Esophagus (tissue), 2 donors: ENCODE measurements around the gene COA6. TPM values are rescaled to one million over a fixed set of nuclear protein-coding genes. Genes with fewer than 3 reads are reported as not detected.
"Not testable (repeated sequence)": the region's sequence is repeated elsewhere in the genome, so short reads cannot be mapped to it uniquely, and the experiment has no call there.

ENCODE experiments used
- H3K27ac ChIP-seq, 2 donors: one replicate each; pipeline ENCODE4 v1.5.1; 2013; ENCODE audit warnings: low read depth in 2 of 2, mild to moderate bottlenecking in 2 of 2, inconsistent platforms in 1 of 2, low read length in 1 of 2, moderate library complexity in 1 of 2
- H3K27me3 ChIP-seq, 2 donors: one replicate each; pipeline ENCODE4 v1.6.1; 2013; ENCODE audit warnings: low read length in 2 of 2, control low read depth in 1 of 2, mild to moderate bottlenecking in 1 of 2; ENCODE audit not compliant: insufficient read depth in 2 of 2, control insufficient read depth in 1 of 2
- H3K36me3 ChIP-seq, 2 donors: one replicate each; pipeline ENCODE4 v1.6.1; 2013; ENCODE audit warnings: low read length in 1 of 2; ENCODE audit not compliant: control insufficient read depth in 2 of 2, insufficient read depth in 2 of 2
- H3K4me1 ChIP-seq, 2 donors: one replicate each; pipeline ENCODE4 v1.6.1; 2013; ENCODE audit warnings: low read length in 1 of 2; ENCODE audit not compliant: control insufficient read depth in 2 of 2, insufficient read depth in 2 of 2
- H3K4me3 ChIP-seq, 2 donors: one replicate each; pipeline ENCODE4 v1.5.1; 2013; ENCODE audit warnings: low read length in 2 of 2, mild to moderate bottlenecking in 2 of 2, low read depth in 1 of 2, moderate library complexity in 1 of 2
- H3K9me3 ChIP-seq, 2 donors: one replicate each; pipeline ENCODE4 v1.6.1; 2013; ENCODE audit warnings: mild to moderate bottlenecking in 2 of 2, low read depth in 1 of 2, low read length in 1 of 2, moderate library complexity in 1 of 2; ENCODE audit not compliant: control insufficient read depth in 2 of 2, insufficient read depth in 1 of 2
- WGBS, 2 donors: extraction: QIAGEN DNeasy Blood & Tissue Kit; methylation state at CpG; one replicate each; pipeline ENCODE4 v1.1.7; 2013; 5-methylcytosine and 5-hydroxymethylcytosine counted together
- polyA plus RNA-seq, 2 donors: library from polyadenylated mRNA; stranded (reverse); fragments of 200-250 nt; gene quantifications; one replicate each; pipeline ENCODE4 v1.2.3, GENCODE V29; 2013
- donor health status: healthy with polysubstance abuse.
- donor health status: Bipolar disorder and iron deficiency.

Gene COA6
- polyA plus RNA-seq, 2 donors: 52.2 to 67.7 TPM

DNA sequence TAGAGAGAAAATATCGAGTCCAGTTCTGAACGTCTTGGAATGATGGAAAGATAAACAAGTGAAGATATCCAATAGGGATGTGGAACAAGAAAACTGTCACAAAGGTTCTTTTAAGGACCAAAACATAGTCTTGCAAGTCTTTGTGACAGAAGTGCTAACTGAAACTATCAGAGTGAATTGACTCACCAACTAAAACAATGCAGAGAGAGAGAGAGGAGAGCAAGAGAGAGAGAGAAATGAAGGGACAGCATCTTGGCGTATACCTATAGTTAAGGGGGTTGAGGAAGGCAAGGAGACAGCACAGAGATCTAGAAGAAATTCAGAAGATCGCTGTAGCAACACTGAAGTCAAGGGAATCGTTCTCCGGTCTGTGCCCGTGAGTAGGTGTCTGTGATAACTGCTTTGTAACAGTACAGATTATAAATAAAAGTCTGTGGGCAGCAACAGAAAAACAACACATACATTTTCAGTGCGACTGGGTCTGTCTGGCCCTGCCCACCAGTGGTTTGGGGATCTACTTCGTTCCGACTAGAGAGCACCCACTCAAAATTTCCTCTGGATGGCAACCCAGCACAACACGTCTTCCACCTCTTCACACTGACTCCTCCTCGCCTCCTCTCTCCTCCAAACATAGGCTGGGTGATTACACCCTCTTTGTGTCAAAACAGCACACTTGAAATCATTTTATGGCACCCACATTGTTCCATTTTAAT is 4.8 kb upstream of the COA6 start:
- H3K36me3 ChIP-seq: no peaks in the 10 kb centered on the region
- 74 to 78% methylated on average over 12 of the region's 12 CpGs for WGBS, 2 donors

GRCh38 chr1:234369033-234369430 is 4.2 kb upstream of the COA6 start:
- H3K27me3 ChIP-seq: no peaks in the 10 kb centered on the region
- no peak overlapping the region for H3K4me3 ChIP-seq
- H3K4me1 ChIP-seq: no peaks in the 10 kb centered on the region
- 87% methylated on average over 3 of the region's 3 CpGs for WGBS, 2 donors
- no peaks in the 10 kb centered on the region for H3K36me3 ChIP-seq
- H3K9me3 ChIP-seq: no peaks in the 10 kb centered on the region
- no peak overlapping the region for H3K27ac ChIP-seq

More for the DNA sequence above, 4.8 kb upstream of the COA6 start:
- Histone ChIP-seq H3K27ac (no peak overlapping the region), H3K4me1 (no peaks in the 10 kb centered on the region), H3K4me3 (no peak overlapping the region), H3K9me3 (no peaks in the 10 kb centered on the region), H3K27me3 (no peaks in the 10 kb centered on the region)

GRCh38 chr1:234369784-234370183 is 3.5 kb upstream of the COA6 start:
- WGBS, 2 donors: 48 to 64% methylated on average over 1 of the region's 1 CpG
- Histone ChIP-seq H3K9me3 (no peaks in the 10 kb centered on the region), H3K27ac (no peak overlapping the region), H3K27me3 (no peaks in the 10 kb centered on the region), H3K4me3 (no peak overlapping the region), H3K36me3 (no peaks in the 10 kb centered on the region), H3K4me1 (no peaks in the 10 kb centered on the region)

GRCh38 chr1:234371414-234371813 is 1.8 kb upstream of the COA6 start:
- 46 to 47% methylated on average over 2 of the region's 2 CpGs for WGBS, 2 donors
- no peak overlapping the region for H3K27ac ChIP-seq
- H3K27me3 ChIP-seq: no peaks in the 10 kb centered on the region
- peaks cover 0 to 2% of the 10 kb centered on the region in 2 donors for H3K4me1 ChIP-seq
- no peak overlapping the region for H3K4me3 ChIP-seq
- no peaks in the 10 kb centered on the region for H3K9me3 ChIP-seq
- peaks cover 0 to 4% of the 10 kb centered on the region in 2 donors for H3K36me3 ChIP-seq

DNA sequence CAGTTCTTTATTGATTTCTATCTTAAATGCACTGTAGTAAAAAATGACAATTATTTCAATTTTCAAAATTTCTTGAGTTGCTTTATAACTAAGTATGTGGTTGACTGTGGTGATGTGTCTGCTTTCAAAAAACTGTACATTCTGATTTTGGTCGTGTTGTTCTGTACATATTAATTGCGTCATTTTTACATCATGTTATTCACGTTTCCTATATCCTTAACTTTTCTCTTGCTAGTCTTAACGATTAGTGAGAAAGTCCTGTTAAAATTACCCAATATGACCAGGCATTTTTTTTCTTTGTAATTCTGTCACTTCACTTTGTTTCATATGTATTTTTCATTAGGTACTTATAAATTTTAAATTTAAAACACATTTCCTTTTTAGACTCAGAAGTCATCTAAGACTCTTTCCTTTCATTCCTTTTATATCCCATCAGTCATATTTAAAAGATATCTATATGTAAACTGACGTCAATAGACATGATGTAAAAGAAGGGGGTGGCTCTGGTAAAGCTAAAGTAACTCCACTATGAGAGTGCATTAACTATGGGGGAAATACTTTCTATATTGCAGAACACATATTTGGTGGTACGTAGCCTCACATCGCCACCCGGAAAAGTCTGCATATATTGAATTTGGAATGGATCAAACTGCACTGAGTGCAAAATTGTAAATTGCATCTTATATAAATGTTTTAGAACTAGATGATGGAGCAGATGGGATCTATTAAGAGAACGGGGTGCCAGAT is 1.1 kb upstream of the COA6 start:
- Histone ChIP-seq H3K4me1 (peaks cover 0 to 2% of the 10 kb centered on the region in 2 donors), H3K9me3 (no peaks in the 10 kb centered on the region), H3K4me3 (peak overlapping the region in 1 of 2 donors; percentile 93), H3K27me3 (no peaks in the 10 kb centered on the region), H3K27ac (no peak overlapping the region), H3K36me3 (peaks cover 0 to 6% of the 10 kb centered on the region in 2 donors)
- WGBS, 2 donors: 47 to 48% methylated on average over 9 of the region's 9 CpGs

- WGBS, 2 donors: 2 to 6% methylated on average over 6 of the region's 6 CpGs
- H3K4me1 ChIP-seq: peaks cover 0 to 2% of the 10 kb centered on the region in 2 donors
- peak overlapping the region; percentile 85 to 93 for H3K4me3 ChIP-seq
- peaks cover 0 to 12% of the 10 kb centered on the region in 2 donors for H3K36me3 ChIP-seq
- no peaks in the 10 kb centered on the region for H3K9me3 ChIP-seq
- H3K27ac ChIP-seq: peak overlapping the region; percentile 94 to 99
- H3K27me3 ChIP-seq: no peaks in the 10 kb centered on the region
Observed at GRCh38 chr1:234373959-234374254, 651 bp downstream of the COA6 start.

- no peaks in the 10 kb centered on the region for H3K9me3 ChIP-seq
- no peaks in the 10 kb centered on the region for H3K27me3 ChIP-seq
- H3K36me3 ChIP-seq: peaks cover 0 to 12% of the 10 kb centered on the region in 2 donors
- no peak overlapping the region for H3K4me3 ChIP-seq
- WGBS, 2 donors: 82 to 90% methylated on average over 7 of the region's 7 CpGs
- H3K4me1 ChIP-seq: peaks cover 0 to 2% of the 10 kb centered on the region in 2 donors
- H3K27ac ChIP-seq: no peak overlapping the region
Observed at GRCh38 chr1:234375672-234376071, 2.4 kb downstream of the COA6 start.

DNA sequence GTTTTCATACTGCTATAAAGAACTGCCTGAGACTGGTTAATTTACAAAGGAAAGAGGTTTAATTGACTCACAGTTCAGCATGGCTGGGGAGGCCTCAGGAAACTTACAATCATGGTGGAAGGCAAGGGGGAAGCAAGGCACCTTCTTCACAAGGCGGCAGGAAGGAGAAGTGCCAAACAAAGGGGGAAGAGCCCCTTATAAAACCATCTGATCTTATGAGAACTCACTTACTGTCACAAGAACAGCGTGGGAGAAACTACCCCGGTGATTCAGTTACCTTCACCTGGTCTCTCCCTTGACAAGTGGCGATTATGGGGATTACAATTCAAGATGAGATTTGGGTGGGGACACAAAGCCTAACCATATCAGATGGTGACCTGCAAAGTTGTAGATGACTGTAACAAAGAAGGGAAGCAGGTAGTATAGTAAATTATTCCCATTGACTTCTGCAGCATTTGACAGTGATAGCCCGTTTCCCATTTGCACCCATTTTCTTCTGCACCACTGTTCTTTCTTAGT is 6.4 kb downstream of the COA6 start:
- not testable (repeated sequence) for H3K4me1 ChIP-seq, H3K27ac ChIP-seq, H3K4me3 ChIP-seq, H3K9me3 ChIP-seq, H3K27me3 ChIP-seq
- H3K36me3 ChIP-seq: peaks cover 0 to 12% of the 10 kb centered on the region in 2 donors
- WGBS, 2 donors: 90 to 95% methylated on average over 5 of the region's 5 CpGs

DNA sequence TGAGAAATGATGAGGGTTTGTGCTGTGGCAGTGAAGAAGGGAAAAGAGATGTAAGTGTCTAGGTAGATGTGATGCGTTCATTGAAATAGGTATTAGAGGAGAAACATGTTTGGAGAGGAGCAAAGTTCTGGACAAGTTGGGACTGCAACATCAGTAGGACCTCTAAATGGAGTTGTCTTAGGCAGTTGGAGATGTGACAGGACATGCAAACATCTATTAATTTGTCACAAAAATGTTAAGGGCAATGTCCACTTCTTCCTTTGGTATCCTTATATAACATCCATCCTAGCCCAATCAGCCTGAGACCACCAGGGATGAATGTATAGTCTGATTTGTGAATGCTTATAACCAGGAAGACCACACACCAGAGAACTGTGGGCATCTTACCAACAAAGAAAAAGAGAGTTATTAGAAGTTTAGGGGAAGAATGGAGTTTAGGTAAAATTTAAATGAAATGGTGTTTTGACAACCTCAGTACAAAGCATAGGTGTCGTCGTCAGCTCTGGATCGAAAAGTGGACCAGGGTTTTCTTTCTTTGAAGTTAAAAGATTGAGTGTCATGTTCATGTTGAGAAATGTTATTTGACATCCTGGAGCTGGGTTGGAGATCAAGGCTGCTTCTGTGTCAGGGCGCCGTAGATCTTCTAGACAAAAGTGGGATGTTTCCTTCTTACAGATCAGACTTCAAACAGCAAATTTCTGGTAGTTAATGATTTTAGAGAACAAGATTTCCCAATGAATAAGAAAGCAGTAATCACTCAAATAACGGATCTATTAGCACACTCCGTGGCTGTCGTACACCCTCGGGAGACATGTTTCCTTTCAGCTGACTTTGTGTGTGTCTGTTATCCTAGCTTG is 8.7 kb downstream of the COA6 start:
- peaks cover 0 to 7% of the 10 kb centered on the region in 2 donors for H3K36me3 ChIP-seq
- no peak overlapping the region for H3K27ac ChIP-seq
- no peaks in the 10 kb centered on the region for H3K4me1 ChIP-seq
- no peaks in the 10 kb centered on the region for H3K9me3 ChIP-seq
- WGBS, 2 donors: 89 to 91% methylated on average over 10 of the region's 10 CpGs
- H3K27me3 ChIP-seq: no peaks in the 10 kb centered on the region
- H3K4me3 ChIP-seq: no peak overlapping the region
